Astrocyte (in vitro differentiated cells and primary cell): ENCODE results near the gene HOXD4. TPM values are rescaled to one million over a fixed set of nuclear protein-coding genes. Genes with fewer than 3 reads are reported as not detected.

ENCODE experiments used
- DNase-seq: peaks from one replicate; pipeline ENCODE4 v3.0.0-alpha.2; 2010; ENCODE audit warnings: low read depth
- FAIRE-seq: peaks from 2 replicates; lab custom pipeline; 2011; peaks lifted over from hg19 to GRCh38; lab: Jason Lieb, UNC
- H2AFZ ChIP-seq: 2 replicates; pipeline ENCODE4 v1.6.0; 2012; ENCODE audit warnings: low read depth, low read length, inconsistent platforms
- H3K27ac ChIP-seq: 2 replicates; pipeline ENCODE4 v1.5.1; 2011; ENCODE audit warnings: low read depth, low read length, inconsistent platforms
- H3K27me3 ChIP-seq: 2 replicates; pipeline ENCODE4 v1.6.0; 2011; ENCODE audit warnings: low read length, inconsistent platforms; ENCODE audit not compliant: insufficient read depth
- H3K36me3 ChIP-seq: 2 replicates; pipeline ENCODE4 v1.5.1; 2011; ENCODE audit warnings: low read length, inconsistent platforms; ENCODE audit not compliant: insufficient read depth
- H3K4me1 ChIP-seq: 2 replicates; pipeline ENCODE4 v1.5.1; 2011; ENCODE audit warnings: low read length, inconsistent platforms; ENCODE audit not compliant: insufficient read depth
- H3K4me2 ChIP-seq: 2 replicates; pipeline ENCODE4 v1.6.0; 2012; ENCODE audit warnings: low read length, inconsistent platforms
- H3K4me3 ChIP-seq: 2 replicates; pipeline ENCODE4 v1.5.1; 2011; ENCODE audit warnings: low read depth, mild to moderate bottlenecking, low read length, inconsistent platforms; ENCODE audit not compliant: insufficient read depth
- H3K79me2 ChIP-seq: 2 replicates; pipeline ENCODE4 v1.6.0; 2012; ENCODE audit warnings: mild to moderate bottlenecking, low read length, inconsistent platforms; ENCODE audit not compliant: insufficient read depth
- H3K9ac ChIP-seq: 2 replicates; pipeline ENCODE4 v1.6.0; 2012; ENCODE audit warnings: mild to moderate bottlenecking, low read length, inconsistent platforms
- H3K9me3 ChIP-seq: 2 replicates; pipeline ENCODE4 v1.5.1; 2012; ENCODE audit warnings: low read depth, mild to moderate bottlenecking, low read length, inconsistent platforms; ENCODE audit not compliant: insufficient read depth
- H4K20me1 ChIP-seq: 2 replicates; pipeline ENCODE4 v1.6.0; 2012; ENCODE audit warnings: low read length, inconsistent platforms; ENCODE audit not compliant: insufficient read depth
- H3K27ac Mint-ChIP-seq: one replicate; pipeline ENCODE4 v1.8.0; 2021; ENCODE audit warnings: mild to moderate bottlenecking, mixed read lengths; ENCODE audit not compliant: unreplicated experiment
- H3K27me3 Mint-ChIP-seq: one replicate; pipeline ENCODE4 v1.8.0; 2021; ENCODE audit warnings: low read depth, mixed read lengths; ENCODE audit not compliant: unreplicated experiment
- H3K36me3 Mint-ChIP-seq: one replicate; pipeline ENCODE4 v1.8.0; 2021; ENCODE audit warnings: low read depth, mixed read lengths; ENCODE audit not compliant: unreplicated experiment
- H3K4me1 Mint-ChIP-seq: one replicate; pipeline ENCODE4 v1.8.0; 2021; ENCODE audit warnings: low read depth, mixed read lengths; ENCODE audit not compliant: unreplicated experiment
- H3K4me3 Mint-ChIP-seq: one replicate; pipeline ENCODE4 v1.8.0; 2021; ENCODE audit warnings: mild to moderate bottlenecking, moderate library complexity, mixed read lengths; ENCODE audit not compliant: unreplicated experiment
- H3K9me3 Mint-ChIP-seq: one replicate; pipeline ENCODE4 v1.8.0; 2021; ENCODE audit warnings: mild to moderate bottlenecking, mixed read lengths; ENCODE audit not compliant: unreplicated experiment
- EZH2 ChIP-seq: IDR thresholded peaks from 2 replicates; pipeline ENCODE4 v1.6.1; 2012; ENCODE audit warnings: mild to moderate bottlenecking, low read length, inconsistent platforms; ENCODE audit not compliant: insufficient read depth
- total RNA-seq: library from RNA; stranded (reverse); gene quantifications from 2 replicates; pipeline ENCODE4 v1.2.1, GENCODE V29; 2021
- TF ChIP-seq, protein P1 (sequence below): IDR thresholded peaks from 2 replicates; pipeline ENCODE4 v1.5.1; 2011; ENCODE audit warnings: low read depth, mild to moderate bottlenecking, inconsistent platforms, low read length, moderate library complexity; ENCODE audit not compliant: insufficient read depth

Gene HOXD4
- total RNA-seq, 1 donor from 2014 or later, result not detected

DNA sequence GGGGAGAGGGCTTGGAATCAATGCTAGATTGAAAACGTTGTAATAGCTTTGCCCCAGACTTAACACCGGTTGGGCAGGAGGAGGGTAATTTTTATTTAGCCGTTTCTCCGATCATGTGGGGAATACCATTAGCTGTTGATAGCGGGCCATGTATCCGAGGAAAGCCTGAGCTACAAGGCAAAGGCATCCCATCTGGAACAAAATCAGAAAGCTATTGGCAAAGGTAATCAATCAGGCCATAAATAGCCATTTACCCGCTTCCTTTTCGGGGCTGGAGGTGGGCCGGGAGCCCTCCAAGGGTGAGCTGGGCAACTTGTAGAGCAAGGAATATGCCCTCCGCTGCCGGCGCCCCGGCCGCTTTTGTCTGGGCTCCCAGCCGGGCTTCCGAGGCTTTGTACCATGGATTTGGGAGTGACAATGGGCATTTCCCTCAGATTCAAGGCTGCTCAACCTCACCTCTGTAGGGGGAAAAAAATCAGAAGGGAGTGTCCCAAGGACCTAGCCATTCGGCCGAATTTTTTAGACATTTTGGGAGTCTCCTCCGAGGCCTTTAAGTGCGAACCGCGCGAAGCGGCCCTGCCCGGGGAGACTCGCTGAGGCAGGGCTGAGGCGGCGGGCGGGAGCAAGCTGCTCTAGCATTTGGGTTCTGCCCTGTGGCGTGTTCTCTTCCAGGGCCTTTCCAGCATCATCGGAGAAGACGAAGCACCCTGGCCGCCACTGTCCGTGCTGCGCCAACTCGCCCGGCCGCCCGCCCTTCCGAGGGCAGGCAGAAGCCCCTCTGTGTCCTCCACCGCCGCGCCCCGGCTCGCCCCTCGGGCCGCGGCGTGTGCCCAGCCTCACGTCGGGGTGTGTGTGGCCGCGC is 29.9 kb upstream of the HOXD4 start:
- FAIRE-seq (no peak), DNase-seq (no peak)
- H3K4me1 Mint-ChIP-seq, result no peaks in the 10 kb centered on the region
- no peak overlapping the region for H3K27ac Mint-ChIP-seq
- peaks cover 99% of the 10 kb centered on the region for H3K27me3 ChIP-seq
- no peak overlapping the region for H3K9ac ChIP-seq
- peaks cover 8% of the 10 kb centered on the region for H3K4me1 ChIP-seq
- H3K36me3 Mint-ChIP-seq, result peaks cover 5% of the 10 kb centered on the region
- H3K9me3 Mint-ChIP-seq, result peaks cover 38% of the 10 kb centered on the region
- H3K4me2 ChIP-seq, result no peak overlapping the region
- H3K4me3 Mint-ChIP-seq, result no peak overlapping the region
- H3K79me2 ChIP-seq, result no peaks in the 10 kb centered on the region
- H4K20me1 ChIP-seq, result no peaks in the 10 kb centered on the region
- TF ChIP-seq EZH2, result no peak
- TF ChIP-seq, protein P1, sequence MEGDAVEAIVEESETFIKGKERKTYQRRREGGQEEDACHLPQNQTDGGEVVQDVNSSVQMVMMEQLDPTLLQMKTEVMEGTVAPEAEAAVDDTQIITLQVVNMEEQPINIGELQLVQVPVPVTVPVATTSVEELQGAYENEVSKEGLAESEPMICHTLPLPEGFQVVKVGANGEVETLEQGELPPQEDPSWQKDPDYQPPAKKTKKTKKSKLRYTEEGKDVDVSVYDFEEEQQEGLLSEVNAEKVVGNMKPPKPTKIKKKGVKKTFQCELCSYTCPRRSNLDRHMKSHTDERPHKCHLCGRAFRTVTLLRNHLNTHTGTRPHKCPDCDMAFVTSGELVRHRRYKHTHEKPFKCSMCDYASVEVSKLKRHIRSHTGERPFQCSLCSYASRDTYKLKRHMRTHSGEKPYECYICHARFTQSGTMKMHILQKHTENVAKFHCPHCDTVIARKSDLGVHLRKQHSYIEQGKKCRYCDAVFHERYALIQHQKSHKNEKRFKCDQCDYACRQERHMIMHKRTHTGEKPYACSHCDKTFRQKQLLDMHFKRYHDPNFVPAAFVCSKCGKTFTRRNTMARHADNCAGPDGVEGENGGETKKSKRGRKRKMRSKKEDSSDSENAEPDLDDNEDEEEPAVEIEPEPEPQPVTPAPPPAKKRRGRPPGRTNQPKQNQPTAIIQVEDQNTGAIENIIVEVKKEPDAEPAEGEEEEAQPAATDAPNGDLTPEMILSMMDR, result no peak
- no peak overlapping the region for H3K4me3 ChIP-seq
- peaks cover 78% of the 10 kb centered on the region for H3K27me3 Mint-ChIP-seq
- no peak overlapping the region for H2AFZ ChIP-seq
- peaks cover 8% of the 10 kb centered on the region for H3K9me3 ChIP-seq
- H3K36me3 ChIP-seq, result no peaks in the 10 kb centered on the region
- H3K27ac ChIP-seq, result no peak overlapping the region

DNA sequence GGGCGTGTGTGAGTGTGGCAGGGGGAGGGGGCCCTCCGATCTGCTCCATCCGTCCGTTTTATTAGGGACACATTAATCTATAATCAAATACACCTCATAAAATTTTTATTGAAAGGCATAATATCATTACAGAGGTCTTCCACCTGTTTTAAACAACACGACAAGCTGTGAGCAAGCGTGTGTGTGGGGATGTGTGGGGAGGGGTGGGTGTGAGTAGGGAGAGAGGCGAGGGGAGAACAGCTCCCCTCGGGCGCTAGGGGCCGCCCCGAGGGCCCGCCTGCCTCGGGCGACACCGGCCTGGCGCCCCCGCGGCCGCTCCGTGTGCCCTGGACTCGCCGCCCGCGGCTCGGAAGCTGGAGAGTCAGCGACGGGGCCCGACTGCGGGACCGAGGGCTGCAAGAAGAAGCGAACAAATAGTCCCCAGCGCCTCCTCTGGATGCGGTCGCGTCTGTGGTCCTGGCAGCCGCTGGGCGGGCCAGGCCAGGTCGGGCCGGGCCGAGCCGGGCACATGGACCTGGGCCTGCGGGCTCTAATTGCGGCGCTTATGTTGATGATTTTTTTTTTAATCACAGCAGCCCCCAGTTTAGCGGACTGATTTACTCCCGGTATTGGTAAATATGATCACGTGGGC is 29.2 kb upstream of the HOXD4 start:
- Histone ChIP-seq H3K27ac (no peak overlapping the region), H4K20me1 (no peaks in the 10 kb centered on the region), H3K4me1 (peaks cover 8% of the 10 kb centered on the region), H3K4me3 (no peak overlapping the region), H3K9me3 (peaks cover 3% of the 10 kb centered on the region), H2AFZ (no peak overlapping the region), H3K4me2 (peak overlapping the region; percentile 67), H3K9ac (no peak overlapping the region), H3K27me3 (peaks cover 99% of the 10 kb centered on the region), H3K36me3 (no peaks in the 10 kb centered on the region), H3K79me2 (no peaks in the 10 kb centered on the region)
- peaks cover 31% of the 10 kb centered on the region for H3K9me3 Mint-ChIP-seq
- H3K4me3 Mint-ChIP-seq, result no peak overlapping the region
- no peak overlapping the region for H3K27ac Mint-ChIP-seq
- peaks cover 2% of the 10 kb centered on the region for H3K36me3 Mint-ChIP-seq
- H3K4me1 Mint-ChIP-seq, result no peaks in the 10 kb centered on the region
- FAIRE-seq (no peak), DNase-seq (no peak)
- peaks cover 78% of the 10 kb centered on the region for H3K27me3 Mint-ChIP-seq
- TF ChIP-seq EZH2, result peak; percentile 86
- TF ChIP-seq, protein P1, result no peak
